ENCODE data around the gene PAPPA2.
A peak's percentile ranks its signal among the peaks of the same experiment; 100 is the strongest.
"Not testable (repeated sequence)": the region's sequence is repeated elsewhere in the genome, so short reads cannot be mapped to it uniquely, and the experiment has no call there.

Gene PAPPA2

GRCh38 chr1:176719447-176719846, 256.5 kb downstream of the PAPPA2 start:
- H3K27ac ChIP-seq (ENCODE audit: low read depth, low read length): no peak overlapping the region
- no peak overlapping the region for H2AFZ ChIP-seq (ENCODE audit: low read length, unreplicated experiment)
- no peaks in the 10 kb centered on the region for H3K79me2 ChIP-seq (ENCODE audit: control insufficient read depth, insufficient read depth, low read length, unreplicated experiment)
- H3K4me3 ChIP-seq (ENCODE audit: low read depth, low read length): peak overlapping the region; percentile 57; the same call in 1 of the 2 replicates
- peaks cover 3% of the 10 kb centered on the region for H3K4me1 ChIP-seq (ENCODE audit: control insufficient read depth, insufficient read depth, low read length, unreplicated experiment)
- H3K36me3 ChIP-seq (ENCODE audit: insufficient read depth, low read length): no peaks in the 10 kb centered on the region
- no peaks in the 10 kb centered on the region for H3K27me3 ChIP-seq (ENCODE audit: insufficient read depth, low read length)

DNA sequence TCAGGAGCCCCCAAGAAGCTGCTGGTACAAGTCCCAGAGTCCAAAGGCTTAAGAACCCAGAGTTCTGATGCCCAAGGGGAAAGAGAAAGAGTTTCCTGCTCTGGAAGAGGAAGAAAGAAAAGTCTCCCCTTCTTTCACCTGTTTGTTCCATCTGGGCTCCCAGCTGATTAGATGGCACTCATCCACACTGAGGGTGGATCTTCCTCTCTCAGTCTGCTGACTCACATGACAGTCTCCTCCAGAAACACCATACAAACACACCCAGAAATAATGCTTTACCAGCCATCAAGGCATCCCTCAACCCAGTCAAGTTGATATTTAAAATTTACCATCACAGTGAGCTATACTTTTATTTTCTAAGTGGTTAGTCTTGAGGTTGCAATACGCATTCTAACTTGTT, 257.9 kb downstream of the PAPPA2 start:
- H3K27ac ChIP-seq (ENCODE audit: low read depth, low read length): no peak overlapping the region
- no peaks in the 10 kb centered on the region for H3K79me2 ChIP-seq (ENCODE audit: control insufficient read depth, insufficient read depth, low read length, unreplicated experiment)
- H3K4me3 ChIP-seq (ENCODE audit: low read depth, low read length): no peak overlapping the region
- H3K4me1 ChIP-seq (ENCODE audit: control insufficient read depth, insufficient read depth, low read length, unreplicated experiment): peaks cover 3% of the 10 kb centered on the region
- H3K36me3 ChIP-seq (ENCODE audit: insufficient read depth, low read length): no peaks in the 10 kb centered on the region
- no peak overlapping the region for H2AFZ ChIP-seq (ENCODE audit: low read length, unreplicated experiment)
- H3K27me3 ChIP-seq (ENCODE audit: insufficient read depth, low read length): no peaks in the 10 kb centered on the region

GRCh38 chr1:176733661-176734060, 270.7 kb downstream of the PAPPA2 start:
- no peak overlapping the region for H3K27ac ChIP-seq (ENCODE audit: low read depth, low read length)
- H2AFZ ChIP-seq (ENCODE audit: low read length, unreplicated experiment): no peak overlapping the region
- H3K27me3 ChIP-seq (ENCODE audit: insufficient read depth, low read length): no peaks in the 10 kb centered on the region
- H3K4me1 ChIP-seq (ENCODE audit: control insufficient read depth, insufficient read depth, low read length, unreplicated experiment): no peaks in the 10 kb centered on the region
- H3K79me2 ChIP-seq (ENCODE audit: control insufficient read depth, insufficient read depth, low read length, unreplicated experiment): no peaks in the 10 kb centered on the region
- no peak overlapping the region for H3K4me3 ChIP-seq (ENCODE audit: low read depth, low read length)
- no peaks in the 10 kb centered on the region for H3K36me3 ChIP-seq (ENCODE audit: insufficient read depth, low read length)

- no peaks in the 10 kb centered on the region for H3K4me1 ChIP-seq (ENCODE audit: control insufficient read depth, insufficient read depth, low read length, unreplicated experiment)
- H3K27me3 ChIP-seq (ENCODE audit: insufficient read depth, low read length): no peaks in the 10 kb centered on the region
- no peak overlapping the region for H3K27ac ChIP-seq (ENCODE audit: low read depth, low read length)
- no peak overlapping the region for H3K4me3 ChIP-seq (ENCODE audit: low read depth, low read length)
- no peaks in the 10 kb centered on the region for H3K36me3 ChIP-seq (ENCODE audit: insufficient read depth, low read length)
- no peaks in the 10 kb centered on the region for H3K79me2 ChIP-seq (ENCODE audit: control insufficient read depth, insufficient read depth, low read length, unreplicated experiment)
- H2AFZ ChIP-seq (ENCODE audit: low read length, unreplicated experiment): no peak overlapping the region
Measured at GRCh38 chr1:176735201-176735600, 272.2 kb downstream of the PAPPA2 start.

DNA sequence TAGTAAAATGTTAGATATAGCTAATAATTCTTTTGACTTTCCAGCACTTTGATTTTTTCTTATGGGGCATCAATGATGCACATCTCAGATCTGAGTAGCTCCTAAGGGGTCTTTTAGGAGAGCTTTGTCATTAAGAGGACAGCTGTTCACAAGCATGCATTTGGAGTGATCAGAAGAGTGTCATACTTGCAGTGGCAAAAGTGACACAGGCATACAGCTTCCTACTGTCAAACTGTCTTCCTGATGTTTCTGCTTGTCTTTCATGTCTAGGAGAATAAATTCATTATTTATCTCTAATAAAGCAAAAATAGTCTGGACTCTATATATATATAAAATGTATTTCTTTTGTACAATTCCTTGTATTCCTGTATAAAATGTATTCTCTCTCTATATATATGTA, 273.0 kb downstream of the PAPPA2 start:
- Histone ChIP-seq H3K27me3 (ENCODE audit: insufficient read depth, low read length) (no peaks in the 10 kb centered on the region), H3K36me3 (ENCODE audit: insufficient read depth, low read length) (no peaks in the 10 kb centered on the region), H3K4me3 (ENCODE audit: low read depth, low read length) (no peak overlapping the region), H3K79me2 (ENCODE audit: control insufficient read depth, insufficient read depth, low read length, unreplicated experiment) (no peaks in the 10 kb centered on the region), H3K4me1 (ENCODE audit: control insufficient read depth, insufficient read depth, low read length, unreplicated experiment) (no peaks in the 10 kb centered on the region), H2AFZ (ENCODE audit: low read length, unreplicated experiment) (no peak overlapping the region), H3K27ac (ENCODE audit: low read depth, low read length) (no peak overlapping the region)

DNA sequence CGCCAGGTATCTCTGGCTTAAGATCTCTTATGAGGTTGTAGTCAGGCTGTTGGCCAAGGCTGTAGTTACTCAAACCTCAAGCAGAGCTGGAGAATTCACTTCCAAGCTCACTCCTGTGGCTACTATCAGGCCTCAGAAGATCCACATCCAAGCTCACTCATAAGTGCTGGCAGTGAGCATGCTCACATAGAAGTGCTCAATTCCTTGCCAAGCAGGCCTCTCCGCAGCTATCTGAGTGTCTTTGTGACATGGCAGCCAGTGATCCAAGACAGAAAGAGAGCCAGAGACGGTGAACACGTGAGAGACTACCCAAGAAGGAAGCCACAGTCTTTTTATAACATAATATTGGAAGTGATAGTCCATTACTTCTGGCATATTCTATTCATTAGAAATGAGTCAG, 278.2 kb downstream of the PAPPA2 start:
- no peak overlapping the region for H3K4me3 ChIP-seq (ENCODE audit: low read depth, low read length)
- H3K4me1 ChIP-seq (ENCODE audit: control insufficient read depth, insufficient read depth, low read length, unreplicated experiment): no peaks in the 10 kb centered on the region
- H3K36me3 ChIP-seq (ENCODE audit: insufficient read depth, low read length): no peaks in the 10 kb centered on the region
- H2AFZ ChIP-seq (ENCODE audit: low read length, unreplicated experiment): no peak overlapping the region
- no peaks in the 10 kb centered on the region for H3K79me2 ChIP-seq (ENCODE audit: control insufficient read depth, insufficient read depth, low read length, unreplicated experiment)
- H3K27ac ChIP-seq (ENCODE audit: low read depth, low read length): no peak overlapping the region
- no peaks in the 10 kb centered on the region for H3K27me3 ChIP-seq (ENCODE audit: insufficient read depth, low read length)

GRCh38 chr1:176742322-176742721, 279.3 kb downstream of the PAPPA2 start:
- H3K4me1 ChIP-seq (ENCODE audit: control insufficient read depth, insufficient read depth, low read length, unreplicated experiment): no peaks in the 10 kb centered on the region
- no peaks in the 10 kb centered on the region for H3K27me3 ChIP-seq (ENCODE audit: insufficient read depth, low read length)
- no peaks in the 10 kb centered on the region for H3K36me3 ChIP-seq (ENCODE audit: insufficient read depth, low read length)
- H3K27ac ChIP-seq (ENCODE audit: low read depth, low read length): no peak overlapping the region
- H3K4me3 ChIP-seq (ENCODE audit: low read depth, low read length): no peak overlapping the region
- no peak overlapping the region for H2AFZ ChIP-seq (ENCODE audit: low read length, unreplicated experiment)
- H3K79me2 ChIP-seq (ENCODE audit: control insufficient read depth, insufficient read depth, low read length, unreplicated experiment): no peaks in the 10 kb centered on the region

DNA sequence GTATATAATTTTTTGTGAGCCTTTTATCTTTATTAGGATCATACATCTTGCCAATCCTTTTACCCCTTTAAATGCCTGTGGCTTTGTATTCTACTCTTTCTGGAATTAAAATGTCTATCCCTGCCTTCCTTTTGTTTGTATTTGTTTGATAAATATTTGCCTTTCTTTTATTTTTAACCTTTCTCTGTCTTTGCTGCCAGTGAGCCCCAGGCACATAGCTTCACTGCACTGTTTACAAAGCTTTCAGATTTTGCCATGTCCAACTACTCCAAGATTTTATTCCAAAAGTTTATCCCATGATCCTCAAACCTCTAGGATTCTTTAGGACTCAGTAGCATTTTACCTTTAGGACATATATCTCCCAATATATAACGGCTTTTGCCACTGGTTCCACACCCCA, 281.2 kb downstream of the PAPPA2 start:
- no peak overlapping the region for H2AFZ ChIP-seq (ENCODE audit: low read length, unreplicated experiment)
- no peaks in the 10 kb centered on the region for H3K27me3 ChIP-seq (ENCODE audit: insufficient read depth, low read length)
- H3K36me3 ChIP-seq (ENCODE audit: insufficient read depth, low read length): no peaks in the 10 kb centered on the region
- no peaks in the 10 kb centered on the region for H3K79me2 ChIP-seq (ENCODE audit: control insufficient read depth, insufficient read depth, low read length, unreplicated experiment)
- no peak overlapping the region for H3K4me3 ChIP-seq (ENCODE audit: low read depth, low read length)
- no peaks in the 10 kb centered on the region for H3K4me1 ChIP-seq (ENCODE audit: control insufficient read depth, insufficient read depth, low read length, unreplicated experiment)
- H3K27ac ChIP-seq (ENCODE audit: low read depth, low read length): no peak overlapping the region

- H3K4me3 ChIP-seq (ENCODE audit: low read depth, low read length): no peak overlapping the region
- H2AFZ ChIP-seq (ENCODE audit: low read length, unreplicated experiment): no peak overlapping the region
- H3K27me3 ChIP-seq (ENCODE audit: insufficient read depth, low read length): no peaks in the 10 kb centered on the region
- H3K27ac ChIP-seq (ENCODE audit: low read depth, low read length): no peak overlapping the region
- H3K79me2 ChIP-seq (ENCODE audit: control insufficient read depth, insufficient read depth, low read length, unreplicated experiment): no peaks in the 10 kb centered on the region
- H3K4me1 ChIP-seq (ENCODE audit: control insufficient read depth, insufficient read depth, low read length, unreplicated experiment): no peaks in the 10 kb centered on the region
- no peaks in the 10 kb centered on the region for H3K36me3 ChIP-seq (ENCODE audit: insufficient read depth, low read length)
Measured at GRCh38 chr1:176745945-176746344, 283.0 kb downstream of the PAPPA2 start.

DNA sequence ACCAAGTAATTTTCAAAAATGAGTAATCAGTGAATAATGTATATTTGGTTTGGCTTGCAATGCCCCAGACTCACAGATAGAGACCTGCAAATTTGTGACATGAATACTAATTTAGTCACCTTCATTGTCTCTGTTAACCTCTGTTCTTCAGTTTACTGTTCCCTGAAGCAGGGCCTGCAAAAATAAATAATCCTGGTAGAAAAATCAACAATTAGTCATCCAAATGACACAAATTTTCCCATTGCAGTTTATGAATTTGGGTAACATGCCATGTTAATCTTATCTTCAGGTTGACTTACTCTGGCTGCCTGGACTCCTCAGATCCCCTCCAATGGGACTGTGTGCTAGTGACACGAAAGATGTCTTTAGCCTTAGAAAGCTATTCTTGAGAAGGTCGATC, 289.5 kb downstream of the PAPPA2 start:
- H3K4me3 ChIP-seq (ENCODE audit: low read depth, low read length): no peak overlapping the region
- no peaks in the 10 kb centered on the region for H3K79me2 ChIP-seq (ENCODE audit: control insufficient read depth, insufficient read depth, low read length, unreplicated experiment)
- H3K27ac ChIP-seq (ENCODE audit: low read depth, low read length): no peak overlapping the region
- no peaks in the 10 kb centered on the region for H3K27me3 ChIP-seq (ENCODE audit: insufficient read depth, low read length)
- no peaks in the 10 kb centered on the region for H3K36me3 ChIP-seq (ENCODE audit: insufficient read depth, low read length)
- no peak overlapping the region for H2AFZ ChIP-seq (ENCODE audit: low read length, unreplicated experiment)
- H3K4me1 ChIP-seq (ENCODE audit: control insufficient read depth, insufficient read depth, low read length, unreplicated experiment): no peaks in the 10 kb centered on the region

DNA sequence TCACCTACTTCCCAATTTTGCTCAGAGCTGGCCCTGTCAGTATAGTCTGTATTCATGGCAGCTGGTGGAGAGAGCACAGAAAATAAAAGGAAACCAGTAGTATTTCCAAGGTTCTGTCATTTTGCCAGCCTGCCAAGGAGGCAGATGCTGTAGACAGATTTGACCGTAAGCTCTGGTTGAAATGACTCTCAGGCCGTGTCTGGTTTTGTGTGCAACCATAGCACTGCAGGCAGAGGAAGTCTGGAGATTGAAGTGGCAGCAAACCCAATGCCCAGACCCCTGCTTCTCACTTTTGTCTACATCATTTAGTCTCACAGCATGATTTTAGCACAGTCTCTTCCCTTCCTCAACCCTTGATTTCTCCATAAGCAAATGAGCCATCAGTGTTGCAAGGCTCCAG, 291.7 kb downstream of the PAPPA2 start:
- H3K79me2 ChIP-seq (ENCODE audit: control insufficient read depth, insufficient read depth, low read length, unreplicated experiment): no peaks in the 10 kb centered on the region
- no peak overlapping the region for H2AFZ ChIP-seq (ENCODE audit: low read length, unreplicated experiment)
- H3K36me3 ChIP-seq (ENCODE audit: insufficient read depth, low read length): no peaks in the 10 kb centered on the region
- no peaks in the 10 kb centered on the region for H3K27me3 ChIP-seq (ENCODE audit: insufficient read depth, low read length)
- no peaks in the 10 kb centered on the region for H3K4me1 ChIP-seq (ENCODE audit: control insufficient read depth, insufficient read depth, low read length, unreplicated experiment)
- H3K4me3 ChIP-seq (ENCODE audit: low read depth, low read length): no peak overlapping the region
- H3K27ac ChIP-seq (ENCODE audit: low read depth, low read length): no peak overlapping the region

- not testable (repeated sequence) for H3K36me3 ChIP-seq (ENCODE audit: insufficient read depth, low read length); H3K4me1 ChIP-seq (ENCODE audit: control insufficient read depth, insufficient read depth, low read length, unreplicated experiment); H3K27ac ChIP-seq (ENCODE audit: low read depth, low read length); H3K27me3 ChIP-seq (ENCODE audit: insufficient read depth, low read length); H2AFZ ChIP-seq (ENCODE audit: low read length, unreplicated experiment); H3K4me3 ChIP-seq (ENCODE audit: low read depth, low read length); H3K79me2 ChIP-seq (ENCODE audit: control insufficient read depth, insufficient read depth, low read length, unreplicated experiment)
Measured at GRCh38 chr1:176756817-176757216, 293.8 kb downstream of the PAPPA2 start.
